Measurements from ENCODE around the gene OIP5. TPM values are rescaled to one million over a fixed set of nuclear protein-coding genes. Genes with fewer than 3 reads are reported as not detected.
"Not testable (repeated sequence)": the region's sequence is repeated elsewhere in the genome, so short reads cannot be mapped to it uniquely, and the experiment has no call there.

Gene OIP5
- total RNA-seq, 1 donor from 2014 or later: 1.5 TPM

DNA sequence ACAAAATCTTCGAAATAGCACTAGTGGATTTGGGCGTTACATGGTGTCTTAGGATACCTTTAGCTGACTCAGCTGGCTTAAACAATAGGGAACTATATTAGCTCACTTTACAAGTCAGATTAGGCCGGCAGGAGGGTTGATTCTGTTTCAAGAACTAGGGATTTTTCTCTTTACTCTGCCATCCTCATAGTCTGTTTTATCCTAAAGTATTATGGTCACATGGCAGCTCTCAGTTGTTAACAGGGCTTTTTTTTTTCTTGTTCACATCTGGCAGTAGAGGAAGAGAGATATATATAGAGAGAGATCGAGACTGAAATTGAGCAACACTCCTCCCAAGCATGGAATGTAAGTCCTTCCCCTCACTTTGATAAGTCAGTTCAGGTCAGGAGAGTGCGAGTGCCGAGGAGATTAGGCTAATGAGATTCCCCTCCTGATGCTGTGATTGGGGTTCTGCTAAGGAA is 68.5 kb downstream of the OIP5 start:
- Mint-ChIP-seq H3K9me3 (ENCODE audit: unreplicated experiment) (peaks cover 2% of the 10 kb centered on the region), H3K4me1 (ENCODE audit: low read depth, unreplicated experiment) (no peaks in the 10 kb centered on the region), H3K4me3 (ENCODE audit: unreplicated experiment) (no peak overlapping the region), H3K27ac (ENCODE audit: unreplicated experiment) (no peak overlapping the region), H3K27me3 (ENCODE audit: unreplicated experiment) (no peaks in the 10 kb centered on the region), H3K36me3 (ENCODE audit: unreplicated experiment) (no peaks in the 10 kb centered on the region)
- TF ChIP-seq, protein P1, sequence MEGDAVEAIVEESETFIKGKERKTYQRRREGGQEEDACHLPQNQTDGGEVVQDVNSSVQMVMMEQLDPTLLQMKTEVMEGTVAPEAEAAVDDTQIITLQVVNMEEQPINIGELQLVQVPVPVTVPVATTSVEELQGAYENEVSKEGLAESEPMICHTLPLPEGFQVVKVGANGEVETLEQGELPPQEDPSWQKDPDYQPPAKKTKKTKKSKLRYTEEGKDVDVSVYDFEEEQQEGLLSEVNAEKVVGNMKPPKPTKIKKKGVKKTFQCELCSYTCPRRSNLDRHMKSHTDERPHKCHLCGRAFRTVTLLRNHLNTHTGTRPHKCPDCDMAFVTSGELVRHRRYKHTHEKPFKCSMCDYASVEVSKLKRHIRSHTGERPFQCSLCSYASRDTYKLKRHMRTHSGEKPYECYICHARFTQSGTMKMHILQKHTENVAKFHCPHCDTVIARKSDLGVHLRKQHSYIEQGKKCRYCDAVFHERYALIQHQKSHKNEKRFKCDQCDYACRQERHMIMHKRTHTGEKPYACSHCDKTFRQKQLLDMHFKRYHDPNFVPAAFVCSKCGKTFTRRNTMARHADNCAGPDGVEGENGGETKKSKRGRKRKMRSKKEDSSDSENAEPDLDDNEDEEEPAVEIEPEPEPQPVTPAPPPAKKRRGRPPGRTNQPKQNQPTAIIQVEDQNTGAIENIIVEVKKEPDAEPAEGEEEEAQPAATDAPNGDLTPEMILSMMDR (IDR thresholded peaks at IDR 0.05; ENCODE audit: partially characterized antibody, unreplicated experiment): no peak
- DNase-seq: no peak

DNA sequence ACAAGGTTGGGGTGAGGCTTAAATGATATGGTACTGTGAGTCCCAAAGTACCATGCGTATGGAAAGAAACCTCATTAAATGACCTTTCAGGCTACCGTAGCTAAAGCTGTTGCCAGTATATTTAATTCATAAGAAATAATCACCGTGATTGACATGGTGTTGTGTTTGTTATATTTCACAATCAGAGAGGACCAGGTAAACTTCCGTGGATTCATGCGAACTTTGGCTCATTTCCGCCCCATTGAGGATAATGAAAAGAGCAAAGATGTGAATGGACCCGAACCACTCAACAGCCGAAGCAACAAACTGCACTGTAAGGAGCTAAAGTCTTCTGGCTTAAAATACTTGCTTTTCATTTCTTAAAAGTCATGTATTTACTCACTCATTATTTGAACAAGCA is 69.8 kb downstream of the OIP5 start:
- Mint-ChIP-seq H3K36me3 (ENCODE audit: unreplicated experiment) (no peaks in the 10 kb centered on the region), H3K9me3 (ENCODE audit: unreplicated experiment) (peaks cover 2% of the 10 kb centered on the region), H3K4me3 (ENCODE audit: unreplicated experiment) (no peak overlapping the region), H3K27ac (ENCODE audit: unreplicated experiment) (no peak overlapping the region), H3K27me3 (ENCODE audit: unreplicated experiment) (no peaks in the 10 kb centered on the region), H3K4me1 (ENCODE audit: low read depth, unreplicated experiment) (no peaks in the 10 kb centered on the region)
- TF ChIP-seq, protein P1 (IDR thresholded peaks at IDR 0.05; ENCODE audit: partially characterized antibody, unreplicated experiment): no peak
- no peak for DNase-seq

DNA sequence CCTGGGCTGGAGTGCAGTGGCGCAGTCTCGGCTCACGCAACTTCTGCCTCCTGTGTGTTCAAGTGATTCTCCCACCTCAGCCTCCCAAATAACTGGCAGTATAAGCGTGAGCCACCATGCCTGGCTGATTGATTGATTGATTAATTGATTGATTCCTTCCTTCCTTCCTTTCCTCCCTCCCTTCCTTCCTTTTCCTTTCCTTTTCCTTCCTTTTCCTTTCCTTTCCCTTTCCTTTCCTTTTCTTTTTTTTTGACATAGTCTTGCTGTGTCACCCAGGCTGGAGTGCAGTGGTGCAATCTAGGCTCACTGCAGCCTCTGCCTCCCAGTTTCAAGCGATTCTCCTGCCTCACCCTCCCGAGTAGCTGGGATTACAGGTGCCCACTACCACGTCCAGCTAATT is 71.5 kb downstream of the OIP5 start:
- H3K9me3 Mint-ChIP-seq (ENCODE audit: unreplicated experiment); DNase-seq; H3K4me3 Mint-ChIP-seq (ENCODE audit: unreplicated experiment); H3K27me3 Mint-ChIP-seq (ENCODE audit: unreplicated experiment); H3K4me1 Mint-ChIP-seq (ENCODE audit: low read depth, unreplicated experiment); H3K36me3 Mint-ChIP-seq (ENCODE audit: unreplicated experiment); H3K27ac Mint-ChIP-seq (ENCODE audit: unreplicated experiment): not testable (repeated sequence)

DNA sequence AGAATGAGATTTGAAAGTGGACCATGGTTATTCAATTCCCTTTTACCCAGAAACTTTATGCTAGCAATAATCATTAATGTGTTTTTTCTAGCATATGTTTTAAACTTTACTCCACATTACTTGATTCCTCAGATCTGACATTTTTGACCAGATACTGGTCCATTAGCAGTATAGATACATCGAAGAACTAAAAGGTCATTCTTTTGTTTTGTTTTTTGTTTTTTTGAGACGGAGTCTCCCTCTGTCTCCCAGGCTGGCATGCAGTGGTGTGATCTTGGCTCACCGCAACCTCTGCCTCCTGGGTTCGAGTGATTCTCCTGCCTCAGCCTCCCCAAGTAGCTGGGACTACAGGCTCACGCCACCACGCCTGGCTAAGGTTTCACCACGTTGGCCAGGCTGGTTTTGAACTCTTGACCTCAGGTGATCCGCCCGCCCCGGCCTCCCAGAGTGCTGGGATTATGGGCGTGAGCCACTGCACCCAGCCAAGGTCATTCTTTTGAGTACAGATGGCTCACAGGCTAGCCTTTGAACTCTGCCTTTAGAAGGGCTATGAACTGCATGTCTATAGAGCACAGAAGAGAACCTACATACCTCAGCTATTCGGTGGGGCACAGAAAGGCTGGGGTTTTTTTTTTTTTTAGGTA is 72.7 kb downstream of the OIP5 start:
- Mint-ChIP-seq H3K4me3 (ENCODE audit: unreplicated experiment) (no peak overlapping the region), H3K36me3 (ENCODE audit: unreplicated experiment) (no peaks in the 10 kb centered on the region), H3K27ac (ENCODE audit: unreplicated experiment) (no peak overlapping the region), H3K27me3 (ENCODE audit: unreplicated experiment) (no peaks in the 10 kb centered on the region), H3K9me3 (ENCODE audit: unreplicated experiment) (no peaks in the 10 kb centered on the region), H3K4me1 (ENCODE audit: low read depth, unreplicated experiment) (no peaks in the 10 kb centered on the region)
- TF ChIP-seq, protein P1 (IDR thresholded peaks at IDR 0.05; ENCODE audit: partially characterized antibody, unreplicated experiment): no peak
- no peak for DNase-seq

Other genes starting within 250 kb of the OIP5 start
- gene INO80, start 216.3 kb downstream of the OIP5 start, total RNA-seq (ENCODE audit: unreplicated experiment): 20.4 TPM
- not detected for gene EXD1, start 101.8 kb downstream of the OIP5 start, total RNA-seq (ENCODE audit: unreplicated experiment)
- gene CHP1, start 101.3 kb downstream of the OIP5 start, total RNA-seq (ENCODE audit: unreplicated experiment): 65.6 TPM
- 19.3 TPM for gene NUSAP1, start 290 bp upstream of the OIP5 start, total RNA-seq (ENCODE audit: unreplicated experiment)
- 20.7 TPM for gene NDUFAF1, start 69.9 kb upstream of the OIP5 start, total RNA-seq (ENCODE audit: unreplicated experiment)
- 66.4 TPM for gene RTF1, start 84.5 kb upstream of the OIP5 start, total RNA-seq (ENCODE audit: unreplicated experiment)
- 1.1 TPM for gene ITPKA, start 161.3 kb upstream of the OIP5 start, total RNA-seq (ENCODE audit: unreplicated experiment)
- gene LTK, start 181.2 kb upstream of the OIP5 start, total RNA-seq (ENCODE audit: unreplicated experiment): 3.2 TPM
- 48.9 TPM for gene RPAP1, start 211.7 kb upstream of the OIP5 start, total RNA-seq (ENCODE audit: unreplicated experiment)
- 5.1 TPM for gene TYRO3, start 226.6 kb upstream of the OIP5 start, total RNA-seq (ENCODE audit: unreplicated experiment)

All from glutamatergic neuron (in vitro differentiated cells).